Sigmoid colon (tissue), 4 donors: ENCODE results near the gene BLNK.

Source experiments
- CTCF ChIP-seq, 4 experiments: fragments of 450-650 bp in 3 of 4; fragments of 200-600 bp in 1 of 4; IDR thresholded peaks; one replicate each; pipeline ENCODE4 v1.5.1; 2016 to 2019; ENCODE audit warnings: antibody characterized with exemption in 4 of 4, mild to moderate bottlenecking in 3 of 4, moderate library complexity in 2 of 4
- EP300 ChIP-seq, 4 donors: sonication (generic); formaldehyde crosslinking; IDR thresholded peaks; one replicate each; pipeline ENCODE4 v1.6.1; 2017; ENCODE audit warnings: antibody characterized with exemption in 4 of 4
- POLR2A ChIP-seq, 2 donors: fragments of 450-650 bp; IDR thresholded peaks; one replicate each; pipeline ENCODE4 v1.6.1; 2016; ENCODE audit warnings: antibody characterized with exemption in 2 of 2, mild to moderate bottlenecking in 2 of 2, moderate library complexity in 2 of 2

DNA sequence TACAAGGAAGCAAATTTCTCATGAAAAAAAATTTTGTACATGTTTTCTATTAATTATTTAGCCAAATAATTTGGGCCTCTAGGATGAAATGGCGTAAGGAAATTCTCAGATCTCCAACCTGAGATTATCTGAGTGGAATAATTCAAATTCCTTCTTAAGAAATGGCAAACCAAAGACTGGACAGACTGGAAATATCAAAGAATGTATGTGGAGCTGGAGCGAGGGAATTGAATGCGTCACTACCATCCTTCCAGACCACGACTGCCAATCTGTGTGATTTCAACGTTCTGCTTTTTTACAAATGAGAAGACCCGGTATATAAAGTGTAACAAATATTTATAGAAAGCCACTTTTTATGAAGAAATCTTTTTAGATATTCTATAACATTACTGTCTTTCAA lies 12.4 kb upstream of the BLNK start:
- TF ChIP-seq EP300 (IDR thresholded peaks at IDR 0.05) (no peak), CTCF (IDR thresholded peaks at IDR 0.05) (no peak), POLR2A (IDR thresholded peaks at IDR 0.05) (no peak)
